Ecto neural progenitor cell (in vitro differentiated cells): ENCODE results near the gene MYEOV.

Experiments
- DNase-seq: peaks from one replicate; pipeline ENCODE4 v3.0.0-alpha.2; 2018; ENCODE audit warnings: low spot score

The MYEOV gene

DNA sequence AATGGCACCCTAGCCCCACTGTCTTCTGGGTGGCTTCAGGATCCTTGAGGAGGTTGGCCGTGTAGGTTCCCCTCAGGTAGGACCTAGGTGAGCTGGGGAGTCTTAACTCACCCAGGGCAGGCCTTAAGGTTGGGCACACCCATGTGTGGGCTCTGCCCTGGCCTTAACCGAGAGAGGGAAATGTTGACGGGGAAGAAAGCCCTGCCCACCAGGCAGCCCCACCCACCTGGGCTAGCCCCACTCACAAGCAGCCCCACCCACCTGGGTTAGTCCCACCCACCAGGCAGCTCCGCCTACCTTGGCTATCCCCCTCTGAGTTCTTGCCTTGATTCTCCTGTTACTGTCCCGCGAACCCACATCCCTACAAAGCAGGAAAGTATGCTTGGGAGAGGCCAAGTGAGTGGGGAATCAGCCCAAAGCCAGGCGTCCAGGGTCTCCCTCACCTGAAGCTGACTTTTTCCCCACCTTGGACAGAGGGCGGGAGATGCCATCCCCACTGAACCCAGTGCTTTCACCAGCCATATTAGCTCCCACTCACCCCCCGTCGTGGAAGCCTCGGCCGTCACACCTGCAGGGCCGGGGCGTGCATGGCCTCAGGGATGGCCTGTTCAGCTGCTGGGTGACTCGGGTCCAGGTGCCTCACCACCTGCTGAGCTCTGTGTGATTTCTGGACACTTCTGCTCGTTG lies at the start of gene MYEOV:
Gene MYEOV (plus strand): TSS at position 337 of the 687 bp plus-strand sequence. CDS start 1,200 bp downstream, outside the sequence.
- no peak for DNase-seq

DNA sequence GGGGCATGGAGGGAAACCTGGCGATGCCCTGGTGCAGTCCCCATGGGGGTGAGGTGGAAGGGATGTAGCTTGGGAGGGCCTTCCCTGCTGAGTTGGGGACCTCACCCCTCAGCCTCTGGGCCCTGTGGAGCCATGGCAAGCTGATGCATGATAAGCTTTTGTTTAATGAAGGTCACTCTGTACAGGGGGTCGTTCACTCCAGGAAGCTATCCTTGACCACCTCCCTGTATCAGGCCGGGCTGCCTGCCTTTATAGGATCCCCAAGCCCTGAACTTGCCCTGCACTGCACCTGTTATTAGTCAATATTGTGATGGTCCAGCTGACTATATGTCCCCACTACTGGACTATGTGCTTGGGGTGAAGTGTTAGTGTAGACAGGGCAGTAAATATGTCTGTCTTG lies 49.7 kb upstream of the MYEOV start:
- peak; percentile 15 for DNase-seq

DNA sequence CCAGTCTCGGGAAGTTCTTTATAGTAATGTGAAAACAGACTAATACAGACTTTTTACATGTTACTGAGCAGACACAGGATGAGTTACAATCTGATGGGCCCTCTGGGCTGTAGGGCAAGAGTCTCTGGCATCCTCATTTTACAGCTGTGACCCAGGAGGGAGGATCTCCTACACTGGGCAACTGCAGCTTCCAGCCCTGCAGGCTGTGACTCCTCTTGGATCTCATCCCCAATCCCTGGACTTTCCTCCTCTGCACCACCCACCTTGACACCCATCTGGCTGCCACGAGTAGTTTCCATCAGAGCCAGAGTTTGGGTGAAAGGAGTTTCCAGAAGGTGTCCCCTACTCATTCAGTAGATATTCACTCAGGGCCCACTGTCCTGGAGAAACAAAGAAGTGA lies 48.9 kb upstream of the MYEOV start:
- peak; percentile 26 for DNase-seq

DNA sequence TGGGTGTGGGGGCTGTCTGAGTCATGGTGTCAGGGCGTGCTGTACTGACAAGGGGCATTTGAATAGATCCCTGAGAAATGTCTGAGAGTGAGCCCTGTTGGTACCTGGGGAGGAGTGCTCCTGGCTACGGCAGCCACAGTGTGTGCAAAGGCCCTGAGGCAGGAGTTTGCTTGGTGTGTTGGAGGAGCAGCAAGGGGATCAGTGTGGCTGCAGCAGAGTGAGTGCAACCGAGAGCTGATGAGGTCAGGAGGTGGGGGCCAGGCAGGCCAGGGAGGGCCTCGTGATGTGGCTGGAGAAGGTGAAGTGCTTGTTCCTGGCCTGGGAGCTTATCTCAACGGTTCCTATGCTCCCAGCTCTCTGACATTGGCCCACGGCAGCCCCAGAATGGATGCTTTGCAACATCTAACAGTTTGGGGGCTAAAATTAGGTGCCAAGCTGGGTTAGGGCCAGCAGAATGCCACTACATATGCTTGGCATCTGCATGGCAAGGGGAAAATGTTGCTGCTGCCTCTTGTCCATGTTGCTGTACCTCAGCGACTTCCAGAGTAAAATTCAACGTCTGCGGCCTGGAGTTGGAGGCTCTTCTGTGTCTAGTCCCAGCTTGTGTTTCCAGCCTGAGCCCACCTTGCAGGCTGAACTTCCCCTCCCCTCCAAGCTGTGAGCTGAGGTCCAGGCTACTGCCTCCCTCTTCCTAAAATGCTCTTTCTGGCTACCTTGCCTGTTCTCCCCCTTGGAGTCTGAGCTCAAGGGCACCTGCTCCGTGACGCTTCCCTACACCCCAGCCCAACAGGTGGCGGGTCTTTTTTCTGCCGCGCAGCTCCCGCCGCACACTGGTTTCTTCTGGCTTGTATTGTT lies 48.2 kb upstream of the MYEOV start:
- DNase-seq, result peak; percentile 29

DNA sequence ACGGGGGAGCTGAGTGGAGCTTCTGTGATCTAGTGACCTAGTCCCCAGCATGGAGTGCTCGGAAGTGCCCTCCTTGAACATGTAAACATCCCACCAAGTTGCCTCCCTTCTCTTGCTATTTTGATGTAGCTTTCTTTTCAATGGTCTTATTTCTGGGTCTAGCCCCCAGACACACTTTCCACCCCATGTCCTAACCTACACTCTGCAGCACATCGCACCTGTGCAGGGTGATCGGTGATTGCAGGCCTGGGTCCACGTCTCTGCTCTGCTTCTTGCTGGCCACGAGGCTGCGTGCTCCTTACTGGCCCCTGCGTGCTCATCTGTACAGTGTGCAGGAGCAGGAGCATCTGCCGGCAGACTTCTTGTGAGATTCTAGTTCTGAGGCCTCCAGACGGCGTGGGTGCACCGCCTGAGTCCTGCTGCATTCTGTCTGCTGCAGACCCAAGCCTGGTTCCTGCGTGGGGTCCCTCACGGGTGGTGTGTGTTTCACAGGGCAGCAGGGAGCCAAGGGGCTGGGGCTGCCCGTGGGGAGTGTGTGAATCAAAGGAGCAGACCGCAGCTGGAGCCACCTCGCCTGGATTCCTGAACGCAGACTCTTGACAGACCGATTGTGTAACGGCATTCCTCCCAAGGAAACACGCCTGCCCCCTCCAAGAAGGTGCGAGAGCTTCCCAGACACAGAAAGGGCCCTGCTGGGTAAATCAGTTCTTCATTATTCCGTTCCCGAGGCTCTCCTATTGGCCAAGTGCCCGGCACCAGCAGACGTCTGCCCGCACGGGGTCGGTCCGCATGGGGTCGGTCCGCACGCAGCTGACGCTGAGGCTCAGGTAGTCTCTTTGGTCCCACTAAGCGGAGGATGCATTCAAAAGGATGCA lies 44.4 kb upstream of the MYEOV start:
- no peak for DNase-seq

DNA sequence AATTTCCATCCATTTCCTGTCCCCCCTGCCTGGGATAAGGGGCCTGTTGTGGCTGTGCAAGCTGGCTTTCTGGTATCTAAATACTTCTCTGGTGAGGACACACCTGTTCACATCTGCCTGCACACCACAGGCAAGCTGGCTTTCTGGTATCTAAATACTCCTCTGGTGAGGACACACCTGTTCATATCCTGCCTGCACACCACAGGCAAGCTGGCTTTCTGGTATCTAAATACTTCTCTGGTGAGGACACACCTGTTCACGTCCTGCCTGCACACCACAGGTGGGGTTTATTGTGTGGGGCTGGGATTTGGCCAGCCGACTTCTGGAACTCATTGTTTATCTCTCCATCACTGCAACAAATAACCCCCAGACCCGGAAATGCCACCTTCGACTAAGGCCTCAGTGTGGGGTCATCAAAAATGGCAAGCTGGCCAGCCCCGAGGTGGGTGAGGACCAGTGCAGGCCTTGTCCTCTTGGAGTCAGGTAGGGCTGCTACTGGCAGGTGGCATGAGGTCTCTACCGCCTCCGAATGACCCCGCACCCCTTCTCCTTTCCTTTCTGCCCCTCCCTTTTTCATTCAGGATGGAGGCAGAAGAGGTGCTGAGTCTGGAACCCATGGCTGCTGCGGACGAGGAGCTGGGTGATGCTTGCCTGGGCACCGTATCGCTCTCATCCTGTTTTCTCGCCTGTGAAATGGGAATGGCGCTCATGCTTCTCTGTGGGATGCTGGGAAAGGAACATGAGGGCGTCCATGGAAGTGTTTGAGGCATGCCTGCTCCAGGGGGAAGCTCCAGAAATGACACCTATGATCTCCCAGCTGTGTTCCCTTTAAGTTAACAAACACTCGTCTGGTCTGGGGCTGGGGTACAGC lies 43.5 kb upstream of the MYEOV start:
- no peak for DNase-seq

DNA sequence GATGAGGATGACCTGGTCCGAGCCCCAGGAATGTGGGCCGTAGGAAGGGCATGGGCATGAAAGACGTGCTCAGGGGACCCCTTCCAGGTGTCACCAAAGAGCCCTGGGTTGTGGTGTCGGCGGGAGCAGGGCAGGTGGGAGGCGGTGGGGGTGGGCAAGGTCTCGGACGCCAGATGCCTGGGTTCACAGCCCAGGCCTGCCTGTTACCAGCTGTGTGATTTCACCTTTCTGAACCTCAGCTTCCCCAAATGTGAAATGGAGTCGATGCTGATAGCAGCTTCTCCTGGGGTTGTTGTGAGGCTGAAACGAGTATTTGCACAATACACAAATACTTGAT lies 42.9 kb upstream of the MYEOV start:
- no peak for DNase-seq

DNA sequence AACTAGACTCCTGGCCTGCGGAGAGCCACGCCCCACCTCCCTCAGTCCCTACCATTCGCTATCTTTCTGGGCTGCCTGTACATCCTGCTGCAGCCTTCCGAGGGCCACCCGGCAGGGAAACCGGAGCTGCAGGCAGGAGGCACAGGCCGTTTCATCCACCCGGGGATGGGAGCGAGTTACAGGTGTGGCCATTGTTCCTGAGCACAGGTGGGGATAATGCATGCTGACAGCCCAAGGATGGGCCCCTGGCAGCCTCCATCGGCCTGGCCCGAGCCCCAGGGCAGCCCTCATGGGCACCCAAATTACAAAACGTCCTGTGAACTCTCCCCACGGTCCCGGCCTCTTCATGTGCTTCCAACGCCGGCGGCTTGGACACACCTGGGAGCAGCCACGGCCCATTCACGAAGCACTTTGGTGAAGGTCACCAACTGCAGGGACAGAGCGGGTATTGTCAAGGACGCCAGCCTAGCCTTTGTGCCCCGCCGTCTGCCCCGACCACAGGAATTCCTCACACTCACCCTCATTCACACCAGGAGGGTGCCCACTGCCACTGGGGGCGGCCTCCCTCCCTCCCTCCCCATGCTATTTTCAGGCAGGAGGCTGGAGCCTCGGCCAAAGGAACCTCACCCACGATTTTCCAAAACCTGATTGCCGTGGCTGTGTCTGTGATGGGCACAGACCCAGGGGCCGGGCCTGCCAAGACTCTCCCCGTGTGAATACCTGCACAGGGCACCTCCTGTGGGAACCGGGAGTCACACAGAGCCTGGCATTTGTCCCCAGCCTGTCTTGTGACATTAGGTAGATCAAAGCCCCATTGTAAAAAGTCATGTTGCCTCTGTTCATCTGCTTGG lies 42.1 kb upstream of the MYEOV start:
- DNase-seq, result no peak

DNA sequence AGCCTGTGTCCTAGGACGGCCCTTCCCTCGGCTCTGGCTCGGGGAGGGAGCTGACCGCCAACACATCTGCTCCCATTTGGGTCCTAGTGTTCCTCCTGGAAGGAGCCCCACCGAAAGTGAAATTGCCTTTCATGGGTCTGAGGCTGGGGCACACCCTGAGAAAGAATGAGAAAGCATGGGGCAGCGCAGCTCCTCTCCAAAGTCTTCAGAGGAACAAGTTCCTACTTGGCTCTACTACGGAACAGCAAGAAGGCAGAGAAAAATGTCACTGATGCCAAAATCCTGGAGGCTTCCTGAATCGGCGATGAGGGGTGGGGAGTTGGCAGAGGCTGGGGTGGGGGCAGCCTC lies 41.5 kb upstream of the MYEOV start:
- no peak for DNase-seq

DNA sequence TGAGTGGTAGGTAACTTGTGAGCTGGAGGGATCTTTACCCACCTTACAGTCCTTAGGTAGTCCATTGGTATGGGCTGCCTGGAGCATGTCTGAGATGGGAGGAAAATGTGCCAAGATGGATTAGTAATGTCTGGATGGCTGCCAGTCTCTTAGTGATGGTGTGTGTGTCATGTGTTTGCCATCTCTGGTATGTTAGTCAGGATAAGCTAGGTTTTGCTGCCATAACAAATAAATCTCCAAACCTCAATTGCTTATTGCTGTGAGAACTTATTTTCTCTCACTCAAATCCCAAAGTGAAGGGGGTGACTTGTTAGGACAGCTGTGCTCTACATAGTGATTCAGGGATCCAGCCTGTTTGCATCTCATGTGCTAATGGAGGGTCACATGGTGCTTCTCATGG lies 40.9 kb upstream of the MYEOV start:
- no peak for DNase-seq

DNA sequence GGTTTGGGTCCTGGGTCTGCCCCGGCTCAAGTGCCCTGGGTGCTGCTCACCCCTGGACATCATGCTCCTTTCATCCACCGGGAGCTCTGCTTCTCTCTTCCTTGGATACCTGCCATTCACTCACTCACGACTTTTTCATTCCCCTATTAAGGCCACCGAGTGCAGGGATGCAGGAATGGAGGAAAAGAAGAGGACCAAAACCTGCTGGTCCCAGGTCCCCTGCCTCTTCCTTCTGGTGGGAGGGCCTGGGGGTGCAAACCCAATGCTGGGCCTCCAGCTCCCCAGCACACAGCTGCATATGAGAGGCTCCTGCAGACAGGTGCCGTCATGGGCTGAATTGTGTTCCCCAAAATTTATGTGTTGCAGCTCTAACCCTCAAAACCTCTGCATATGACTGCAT lies 36.8 kb upstream of the MYEOV start:
- DNase-seq, result no peak

DNA sequence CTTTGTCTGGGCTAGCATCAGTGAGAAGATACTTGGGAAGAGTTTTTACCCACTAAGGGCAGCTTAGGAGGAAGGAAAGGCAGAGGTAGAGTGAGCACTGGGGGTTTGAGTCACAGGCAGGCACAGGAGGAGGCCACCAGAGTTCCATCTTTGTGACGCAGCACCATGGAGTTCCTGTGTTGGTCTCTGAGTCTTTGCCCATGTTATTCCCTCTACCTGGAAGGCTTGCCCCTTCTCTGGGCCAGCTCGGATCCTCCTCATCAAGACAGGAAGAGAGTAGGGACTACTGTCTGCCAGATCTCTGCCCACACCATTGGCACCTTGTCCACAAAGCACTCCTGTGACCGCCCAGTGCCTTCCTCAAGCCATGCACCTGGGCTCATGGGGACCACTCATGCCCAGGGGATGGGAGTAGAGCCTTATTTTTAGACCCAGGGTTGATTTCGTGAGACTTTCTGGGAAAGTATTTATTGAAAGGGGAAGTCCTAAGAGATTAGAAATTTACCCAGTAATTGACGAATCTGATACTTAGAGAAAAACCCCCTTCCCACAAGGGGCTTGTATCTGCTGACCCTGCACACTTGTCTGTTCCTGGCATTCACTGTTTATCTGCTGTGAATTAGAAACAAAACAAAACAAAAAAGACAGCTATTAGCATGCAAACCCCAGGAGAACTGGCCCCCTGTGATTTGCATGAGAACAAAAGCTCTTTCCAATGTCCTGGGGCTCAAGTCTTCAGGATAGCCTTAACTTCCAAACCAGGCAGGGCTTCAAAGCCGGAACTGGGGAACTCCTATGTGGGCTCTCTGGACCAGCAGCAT lies 35.9 kb upstream of the MYEOV start:
- no peak for DNase-seq

DNA sequence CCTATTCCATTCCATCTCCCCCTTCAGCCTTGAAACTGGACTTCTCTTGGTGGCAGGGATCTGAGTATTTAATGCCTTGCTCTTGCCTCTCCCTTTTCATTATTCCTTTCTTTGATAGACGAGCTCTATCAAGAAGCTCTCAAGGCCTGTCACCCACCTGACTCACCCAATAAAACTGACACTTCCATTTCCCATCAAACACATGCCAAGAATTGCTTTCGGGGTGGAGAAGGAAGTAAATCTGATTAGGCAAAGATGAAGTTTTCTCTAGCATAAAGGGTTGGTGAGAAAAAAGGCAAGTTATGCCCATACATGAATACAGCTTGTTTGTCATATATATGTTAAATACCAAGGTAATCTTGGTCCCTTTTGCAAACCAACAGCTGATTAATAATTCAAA lies 34.9 kb upstream of the MYEOV start:
- no peak for DNase-seq

DNA sequence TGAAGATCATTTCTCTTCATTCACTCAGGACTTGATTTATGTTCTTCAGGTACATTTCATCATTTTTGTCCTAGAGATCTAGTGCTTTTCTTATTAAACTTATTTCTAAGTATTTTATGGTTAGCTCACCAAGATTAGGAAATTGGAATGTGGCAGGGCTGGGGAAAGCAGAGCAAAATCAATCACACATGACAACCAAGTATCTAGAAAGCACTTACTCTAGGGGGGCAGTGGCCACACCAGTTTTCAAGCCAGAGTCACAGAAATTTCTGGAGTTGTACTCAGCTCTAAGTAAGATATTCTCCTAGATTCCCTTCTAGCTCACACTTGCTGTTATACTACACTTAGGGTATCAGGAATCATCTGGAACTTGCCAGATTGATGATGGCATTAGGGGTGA lies 33.3 kb upstream of the MYEOV start:
- DNase-seq, result no peak

DNA sequence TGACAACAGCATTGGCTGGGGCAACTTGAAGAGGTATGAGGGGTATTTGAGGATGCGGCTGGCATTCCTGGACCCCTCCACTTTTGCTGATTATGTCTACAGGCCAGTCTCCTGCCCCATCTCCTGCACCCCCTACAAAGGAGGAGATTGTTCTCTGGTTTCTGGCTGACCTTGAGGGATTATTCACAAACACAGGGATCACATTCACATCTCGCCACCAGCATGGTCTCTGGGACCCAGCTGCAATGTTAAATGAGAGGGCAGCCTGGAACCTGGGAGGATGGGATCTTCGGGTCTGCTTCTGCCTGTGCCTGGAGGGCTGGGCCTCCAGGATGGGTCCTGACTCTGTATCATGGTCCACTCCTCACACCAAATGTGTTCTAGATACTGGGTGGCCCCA lies 32.8 kb upstream of the MYEOV start:
- DNase-seq, result no peak

DNA sequence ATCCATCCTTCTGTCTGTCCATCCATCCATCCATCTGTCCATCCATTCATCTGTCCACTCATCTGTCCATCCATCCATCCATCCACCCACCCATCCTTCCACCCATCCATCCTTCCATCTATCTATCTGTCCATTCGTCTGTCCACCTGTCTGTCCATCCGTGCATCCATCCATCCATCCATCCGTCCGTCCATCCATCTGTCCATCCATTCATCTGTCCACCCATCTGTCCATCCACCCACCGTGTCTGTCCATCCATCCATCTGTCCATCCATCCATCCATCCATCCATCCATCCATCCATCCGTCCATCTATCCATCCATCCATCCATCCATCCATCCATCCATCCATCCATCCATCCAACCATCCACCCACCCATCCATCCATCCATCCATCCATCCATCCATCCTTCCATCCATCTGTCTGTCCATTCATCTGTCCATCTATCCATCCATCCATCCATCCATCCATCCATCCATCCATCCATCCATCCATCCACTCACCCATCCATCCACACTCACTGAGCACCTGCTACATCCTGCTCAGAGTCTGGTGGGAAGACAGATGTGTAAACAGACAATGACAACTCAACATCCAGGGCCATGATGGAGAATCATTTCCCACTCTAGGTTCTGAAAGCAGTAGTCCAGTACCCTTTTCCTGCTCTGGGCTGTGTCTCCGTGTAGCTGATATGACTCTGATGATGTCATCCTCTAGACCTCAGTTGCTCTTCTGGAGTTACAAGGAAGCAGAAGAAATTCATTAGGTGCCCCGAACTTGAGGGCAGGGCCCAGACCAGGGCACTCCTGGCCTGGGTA lies 30.8 kb upstream of the MYEOV start:
- DNase-seq, result no peak

DNA sequence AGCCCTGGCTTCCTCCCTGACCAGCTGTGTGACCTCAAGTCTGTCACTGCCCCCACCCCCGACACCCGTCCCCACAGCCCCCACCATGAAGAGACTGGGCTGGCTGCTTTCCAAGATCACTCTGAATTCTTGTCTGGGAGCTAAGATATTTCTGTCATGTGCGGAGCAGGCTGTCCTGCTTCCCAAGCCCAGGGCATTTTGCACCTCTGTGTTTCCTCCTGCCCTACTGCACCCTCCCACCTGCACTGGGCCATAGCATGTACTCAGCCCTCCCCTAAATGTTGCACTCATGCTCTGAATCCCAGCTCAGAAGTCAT lies 30.3 kb upstream of the MYEOV start:
- DNase-seq, result no peak

DNA sequence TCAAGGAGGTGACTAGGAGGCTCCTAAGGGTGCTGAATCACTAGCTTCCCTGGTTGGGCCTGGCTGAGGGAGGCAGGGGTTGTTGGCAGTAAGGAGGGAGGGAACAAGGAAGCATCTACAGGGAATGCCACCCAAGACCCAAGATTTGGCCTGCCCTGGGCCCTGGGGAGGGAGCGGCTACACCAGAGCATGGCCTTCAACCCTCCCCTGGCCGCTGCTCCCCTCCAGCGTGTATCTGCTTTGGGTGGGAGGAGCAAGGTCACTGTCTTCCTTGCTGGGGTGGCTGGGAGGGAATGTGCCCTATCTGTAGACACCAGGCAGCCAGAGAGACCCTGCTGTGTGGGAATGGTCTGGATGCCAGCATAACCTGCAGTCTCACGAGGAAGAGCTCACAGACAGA lies 29.5 kb upstream of the MYEOV start:
- DNase-seq, result no peak

DNA sequence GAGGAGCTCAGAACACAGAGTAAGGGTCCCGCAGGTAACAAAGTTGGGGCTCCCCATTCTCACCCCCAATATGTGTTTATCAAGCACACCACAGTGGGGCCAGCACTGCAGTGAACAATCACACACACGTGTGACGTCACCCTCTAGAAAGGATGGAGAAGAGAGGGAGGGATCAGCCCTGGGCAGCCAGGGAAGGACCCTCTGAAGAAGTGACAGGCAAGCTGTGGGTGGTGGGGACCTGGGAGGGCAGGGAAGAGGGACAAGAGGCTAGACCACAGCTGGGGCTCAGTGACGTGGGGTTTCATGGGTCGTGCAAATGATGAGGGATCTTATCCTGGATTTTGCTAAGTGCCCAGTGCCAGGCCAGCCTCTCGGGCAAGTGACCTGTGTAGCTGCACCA lies 28.7 kb upstream of the MYEOV start:
- no peak for DNase-seq
